ENCODE results near the gene MYH6.
A peak's percentile ranks its signal among the peaks of the same experiment; 100 is the strongest.

Gene MYH6

GRCh38 chr14:23447361-23448350 is 39.6 kb upstream of the MYH6 start:
- H3K4me3 ChIP-seq (ENCODE audit: low read length) = no peak overlapping the region
- no peak for TF ChIP-seq CTCF (conservative IDR thresholded peaks at IDR 0.05; ENCODE audit: low read depth, low read length)
- DNase-seq (ENCODE audit: low read depth) = no peak

- H3K4me3 ChIP-seq (ENCODE audit: low read length) = no peak overlapping the region
- DNase-seq (ENCODE audit: low read depth) = peak; percentile 7
- TF ChIP-seq CTCF (conservative IDR thresholded peaks at IDR 0.05; ENCODE audit: low read depth, low read length) = peak; percentile 15
Observed at GRCh38 chr14:23446291-23446851, 38.3 kb upstream of the MYH6 start.

- H3K4me3 ChIP-seq (ENCODE audit: low read length) = no peak overlapping the region
- TF ChIP-seq CTCF (conservative IDR thresholded peaks at IDR 0.05; ENCODE audit: low read depth, low read length) = no peak
- no peak for DNase-seq (ENCODE audit: low read depth)
Observed at GRCh38 chr14:23445773-23446172, 37.7 kb upstream of the MYH6 start.

GRCh38 chr14:23444314-23444713 is 36.2 kb upstream of the MYH6 start:
- no peak for DNase-seq (ENCODE audit: low read depth)
- H3K4me3 ChIP-seq (ENCODE audit: low read length) = no peak overlapping the region
- TF ChIP-seq CTCF (conservative IDR thresholded peaks at IDR 0.05; ENCODE audit: low read depth, low read length) = no peak

DNA sequence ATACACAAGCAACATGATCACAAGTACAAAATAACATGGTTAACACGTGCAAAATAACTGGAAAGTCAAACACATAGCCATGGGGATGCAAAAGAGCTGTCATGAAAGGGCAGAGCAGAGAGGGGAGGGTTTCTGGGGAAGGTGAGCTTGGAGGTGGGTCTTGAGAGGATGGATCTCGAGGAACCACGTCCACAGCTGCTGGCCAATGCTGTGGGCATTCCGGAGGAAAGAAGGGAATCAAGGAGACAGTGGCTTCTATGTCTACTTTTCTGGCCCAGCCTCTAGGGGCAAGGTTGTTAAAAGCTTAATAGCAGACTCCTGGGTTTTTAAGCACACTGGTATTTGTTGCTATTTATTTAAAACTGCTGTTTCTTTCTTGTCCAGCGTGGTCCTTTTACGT is 35.8 kb upstream of the MYH6 start:
- TF ChIP-seq CTCF (conservative IDR thresholded peaks at IDR 0.05; ENCODE audit: low read depth, low read length) = no peak
- no peak for DNase-seq (ENCODE audit: low read depth)
- H3K4me3 ChIP-seq (ENCODE audit: low read length) = no peak overlapping the region

GRCh38 chr14:23443411-23443812 is 35.3 kb upstream of the MYH6 start:
- DNase-seq (ENCODE audit: low read depth) = no peak
- no peak overlapping the region for H3K4me3 ChIP-seq (ENCODE audit: low read length)
- no peak for TF ChIP-seq CTCF (conservative IDR thresholded peaks at IDR 0.05; ENCODE audit: low read depth, low read length)

All from retinal pigment epithelial cell (primary cell).